Progenitor cell of endocrine pancreas (in vitro differentiated cells): ENCODE results near the gene HDHD3. TPM values are rescaled to one million over a fixed set of nuclear protein-coding genes. Genes with fewer than 3 reads are reported as not detected.

Experiments used
- DNase-seq: peaks from one replicate; pipeline ENCODE4 v3.0.0; 2021; ENCODE audit warnings: low spot score; ENCODE audit not compliant: unreplicated experiment
- H3K27ac Mint-ChIP-seq: 2 replicates; pipeline ENCODE4 v1.8.0; 2021; ENCODE audit warnings: mild to moderate bottlenecking, moderate library complexity, mixed read lengths
- H3K27me3 Mint-ChIP-seq: 2 replicates; pipeline ENCODE4 v1.8.0; 2021; ENCODE audit warnings: mixed read lengths
- H3K36me3 Mint-ChIP-seq: 2 replicates; pipeline ENCODE4 v1.8.0; 2022; ENCODE audit warnings: mixed read lengths; ENCODE audit not compliant: insufficient read depth
- H3K4me1 Mint-ChIP-seq: 2 replicates; pipeline ENCODE4 v1.8.0; 2021; ENCODE audit warnings: low read depth, mixed read lengths
- H3K4me3 Mint-ChIP-seq: 2 replicates; pipeline ENCODE4 v1.8.0; 2021; ENCODE audit warnings: low read depth, mild to moderate bottlenecking, moderate library complexity, mixed read lengths
- H3K9me3 Mint-ChIP-seq: 2 replicates; pipeline ENCODE4 v1.8.0; 2021; ENCODE audit warnings: low read depth, mixed read lengths
- long read RNA-seq: library from polyadenylated mRNA; unstranded; transcript quantifications from one replicate; pipeline ENCODE4 v2.0.0, GENCODE V29; 2020
- total RNA-seq: library from RNA; stranded (reverse); gene quantifications from 2 replicates; pipeline ENCODE4 v1.2.1, GENCODE V29; 2021
- TF ChIP-seq, protein P1 (sequence below): fragments of 200-600 bp; sonication (generic); IDR thresholded peaks from one replicate; pipeline ENCODE4 v1.5.0; 2021; ENCODE audit warnings: antibody characterized with exemption, mild to moderate bottlenecking; ENCODE audit not compliant: unreplicated experiment

HDHD3 gene
- 77.4 and 83.9 TPM in 2 replicates for total RNA-seq
- long read RNA-seq, transcript HDHD3-202 (3 exons, 1,497 nt), result major isoform, 45 of 79 reads
- long read RNA-seq, transcript HDHD3-203 (3 exons, 913 nt), result minor isoform, 29 of 79 reads
- long read RNA-seq, partial matches to known transcripts, result 1 of 79 reads
- long read RNA-seq, other reads (novel, unspliced or antisense), result 0 of 79 reads

- H3K27ac Mint-ChIP-seq, result peak within 1 kb of the TSS; percentile 97
- DNase-seq, result peak; percentile 57
- H3K27me3 Mint-ChIP-seq, result no peaks in the 10 kb centered on the region
- H3K4me1 Mint-ChIP-seq, result peaks cover 51% of the 10 kb centered on the region
- TF ChIP-seq, protein P1, sequence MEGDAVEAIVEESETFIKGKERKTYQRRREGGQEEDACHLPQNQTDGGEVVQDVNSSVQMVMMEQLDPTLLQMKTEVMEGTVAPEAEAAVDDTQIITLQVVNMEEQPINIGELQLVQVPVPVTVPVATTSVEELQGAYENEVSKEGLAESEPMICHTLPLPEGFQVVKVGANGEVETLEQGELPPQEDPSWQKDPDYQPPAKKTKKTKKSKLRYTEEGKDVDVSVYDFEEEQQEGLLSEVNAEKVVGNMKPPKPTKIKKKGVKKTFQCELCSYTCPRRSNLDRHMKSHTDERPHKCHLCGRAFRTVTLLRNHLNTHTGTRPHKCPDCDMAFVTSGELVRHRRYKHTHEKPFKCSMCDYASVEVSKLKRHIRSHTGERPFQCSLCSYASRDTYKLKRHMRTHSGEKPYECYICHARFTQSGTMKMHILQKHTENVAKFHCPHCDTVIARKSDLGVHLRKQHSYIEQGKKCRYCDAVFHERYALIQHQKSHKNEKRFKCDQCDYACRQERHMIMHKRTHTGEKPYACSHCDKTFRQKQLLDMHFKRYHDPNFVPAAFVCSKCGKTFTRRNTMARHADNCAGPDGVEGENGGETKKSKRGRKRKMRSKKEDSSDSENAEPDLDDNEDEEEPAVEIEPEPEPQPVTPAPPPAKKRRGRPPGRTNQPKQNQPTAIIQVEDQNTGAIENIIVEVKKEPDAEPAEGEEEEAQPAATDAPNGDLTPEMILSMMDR, result no peak
- peak within 1 kb of the TSS; percentile 85 for H3K4me3 Mint-ChIP-seq
- no peaks in the 10 kb centered on the region for H3K9me3 Mint-ChIP-seq
- H3K36me3 Mint-ChIP-seq, result peaks cover 12% of the 10 kb centered on the region
Observed at GRCh38 chr9:113376634-113377567, at the start of gene HDHD3. TSS of gene HDHD3 (minus strand) at chr9:113376986. CDS start at chr9:113374354, 2,632 bp downstream.

- H3K27ac Mint-ChIP-seq, result no peak overlapping the region
- no peak overlapping the region for H3K4me3 Mint-ChIP-seq
- H3K36me3 Mint-ChIP-seq, result no peaks in the 10 kb centered on the region
Observed at GRCh38 chr9:113425072-113425471, 48.3 kb upstream of the HDHD3 start.

DNA sequence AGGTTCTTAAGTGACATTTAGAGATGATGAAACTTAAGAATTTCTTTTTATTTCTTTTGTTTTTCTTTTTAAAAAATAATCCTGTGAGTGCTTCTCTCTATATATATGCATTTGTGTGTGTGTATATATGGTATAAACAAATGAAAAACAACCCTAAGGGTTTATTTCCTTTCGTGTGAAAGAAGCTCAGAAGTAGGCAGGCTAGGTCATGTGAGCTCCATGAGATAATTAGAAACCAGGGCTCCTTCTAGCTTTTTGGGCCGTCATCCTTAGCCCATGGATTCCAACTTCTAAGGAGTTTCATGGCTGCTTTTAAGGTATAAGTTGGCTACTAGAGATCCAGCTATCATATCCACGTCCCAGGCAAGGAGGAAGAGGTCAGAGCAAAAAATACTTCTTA, 44.9 kb upstream of the HDHD3 start:
- H3K27ac Mint-ChIP-seq, result no peak overlapping the region
- TF ChIP-seq, protein P1, result no peak
- no peak for DNase-seq
- H3K36me3 Mint-ChIP-seq, result no peaks in the 10 kb centered on the region
- no peak overlapping the region for H3K4me3 Mint-ChIP-seq
- peaks cover 1% of the 10 kb centered on the region for H3K4me1 Mint-ChIP-seq
- peaks cover 9% of the 10 kb centered on the region for H3K27me3 Mint-ChIP-seq
- no peaks in the 10 kb centered on the region for H3K9me3 Mint-ChIP-seq

More at GRCh38 chr9:113425072-113425471, 48.3 kb upstream of the HDHD3 start:
- no peak for DNase-seq
- Mint-ChIP-seq H3K4me1 (peaks cover 1% of the 10 kb centered on the region), H3K27me3 (peaks cover 10% of the 10 kb centered on the region), H3K9me3 (no peaks in the 10 kb centered on the region)
- TF ChIP-seq, protein P1, result no peak

GRCh38 chr9:113417370-113417769, 40.6 kb upstream of the HDHD3 start:
- no peaks in the 10 kb centered on the region for H3K36me3 Mint-ChIP-seq
- H3K27me3 Mint-ChIP-seq, result no peaks in the 10 kb centered on the region
- DNase-seq, result no peak
- H3K4me1 Mint-ChIP-seq, result no peaks in the 10 kb centered on the region
- H3K4me3 Mint-ChIP-seq, result no peak overlapping the region
- TF ChIP-seq, protein P1, result no peak
- no peak overlapping the region for H3K27ac Mint-ChIP-seq
- no peaks in the 10 kb centered on the region for H3K9me3 Mint-ChIP-seq

GRCh38 chr9:113416149-113416721, 39.4 kb upstream of the HDHD3 start:
- no peaks in the 10 kb centered on the region for H3K27me3 Mint-ChIP-seq
- TF ChIP-seq, protein P1, result no peak
- no peak overlapping the region for H3K4me3 Mint-ChIP-seq

More at GRCh38 chr9:113416149-113416721, 39.4 kb upstream of the HDHD3 start:
- no peak overlapping the region for H3K27ac Mint-ChIP-seq
- no peak for DNase-seq
- H3K36me3 Mint-ChIP-seq, result no peaks in the 10 kb centered on the region
- H3K9me3 Mint-ChIP-seq, result no peaks in the 10 kb centered on the region
- no peaks in the 10 kb centered on the region for H3K4me1 Mint-ChIP-seq
